GM13976 (cell line): ENCODE data around the gene RFX2.

Experiments
- DNase-seq: peaks from one replicate; pipeline ENCODE4 v3.0.0; 2012; ENCODE audit warnings: low spot score
- CTCF ChIP-seq: IDR thresholded peaks from 2 replicates; pipeline ENCODE4 v1.5.1; 2012; ENCODE audit warnings: borderline replicate concordance, mild to moderate bottlenecking; ENCODE audit not compliant: insufficient read depth; ENCODE audit errors: extremely low read depth, missing control alignments, control extremely low read depth
- in situ Hi-C: fragments of 300-500 bp; cut with MboI; formaldehyde crosslinking; loops from one replicate; pipeline ENCODE4 v1.12.0; 2022; ENCODE audit warnings: low sequenced_read_pairs, mixed read lengths, inconsistent platforms; ENCODE audit not compliant: unreplicated experiment

RFX2 gene

GRCh38 chr19:6038634-6039405 lies 71.5 kb downstream of the RFX2 start:
- in situ Hi-C loops, result no loop called here
- peak; percentile 82 for DNase-seq
- TF ChIP-seq CTCF, result no peak

- in situ Hi-C loops, result no loop called here
- DNase-seq, result no peak
Measured at GRCh38 chr19:6035026-6035425, 75.3 kb downstream of the RFX2 start.

GRCh38 chr19:6034512-6034911 lies 75.8 kb downstream of the RFX2 start:
- no peak for DNase-seq
- in situ Hi-C loops, result no loop called here
- no peak for TF ChIP-seq CTCF

More at GRCh38 chr19:6035026-6035425, 75.3 kb downstream of the RFX2 start:
- no peak for TF ChIP-seq CTCF

- in situ Hi-C loops, result no loop called here
- no peak for TF ChIP-seq CTCF
- DNase-seq, result no peak
Measured at GRCh38 chr19:6033744-6034264, 76.5 kb downstream of the RFX2 start.

GRCh38 chr19:6032827-6033226 lies 77.5 kb downstream of the RFX2 start:
- in situ Hi-C loops, result no loop called here
- no peak for DNase-seq
- no peak for TF ChIP-seq CTCF

- DNase-seq, result no peak
- in situ Hi-C loops, result no loop called here
- no peak for TF ChIP-seq CTCF
Measured at GRCh38 chr19:6032381-6032780, 77.9 kb downstream of the RFX2 start.
